ENCODE results near the gene TTC39A. TPM values are rescaled to one million over a fixed set of nuclear protein-coding genes. Genes with fewer than 3 reads are reported as not detected.

TTC39A gene
- total and polyA plus RNA-seq, 2 donors (not counting 1 experiment from before 2014, with no cell fraction given), result 0.28 to 1.5 TPM

DNA sequence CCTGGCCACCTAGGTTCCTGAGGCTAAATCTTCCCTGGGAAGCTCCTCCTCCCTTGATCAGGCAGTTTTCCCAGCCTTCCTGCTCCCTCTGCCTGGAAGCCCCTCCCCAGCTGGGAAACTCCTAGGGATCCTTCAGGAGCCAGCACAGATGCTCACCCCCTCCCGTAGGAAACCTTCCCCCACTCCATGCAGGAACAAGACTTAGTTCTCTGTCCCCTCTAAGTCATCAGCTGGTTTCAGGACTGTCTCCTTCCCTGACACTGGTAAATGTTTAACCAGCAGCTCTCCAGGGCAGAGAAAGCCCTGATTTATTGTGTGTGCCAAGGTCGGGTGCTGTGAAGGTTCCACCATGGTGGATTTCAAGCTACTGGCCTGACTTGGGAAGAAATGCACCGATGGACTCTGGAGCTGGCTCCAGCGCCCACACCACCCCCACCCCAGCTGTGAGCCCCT, 25.0 kb downstream of the TTC39A start:
- Histone ChIP-seq H3K4me2 (ENCODE audit: extremely low read depth, insufficient read depth, low read length) (no peak overlapping the region), H2AFZ (ENCODE audit: low read length) (no peak overlapping the region), H3K27ac (ENCODE audit: insufficient read depth, low read length) (no peak overlapping the region), H3K36me3 (ENCODE audit: control insufficient read depth, insufficient read depth, low read length) (no peaks in the 10 kb centered on the region), H4K20me1 (ENCODE audit: control insufficient read depth, extremely low read depth, insufficient read depth, low read length) (no peaks in the 10 kb centered on the region), H3K79me2 (ENCODE audit: control insufficient read depth, insufficient read depth, low read length) (no peaks in the 10 kb centered on the region), H3K27me3 (ENCODE audit: control insufficient read depth, insufficient read depth, low read length) (no peaks in the 10 kb centered on the region), H3K4me3 (replicated peaks in 1 of 4; ENCODE audit: control extremely low read depth in 1 of 4, insufficient read depth in 1 of 4, low read depth in 3 of 4, low read length in 4 of 4) (no peak overlapping the region), H3K9ac (ENCODE audit: insufficient read depth, low read length) (no peak overlapping the region), H3K4me1 (ENCODE audit: control insufficient read depth, extremely low read depth, insufficient read depth, low read length) (no peaks in the 10 kb centered on the region), H3K9me3 (ENCODE audit: control insufficient read depth, insufficient read depth, low read depth, low read length) (no peaks in the 10 kb centered on the region)
- DNase-seq (ENCODE audit: low read depth in 2 of 2), result no peak
- TF ChIP-seq, protein P1, sequence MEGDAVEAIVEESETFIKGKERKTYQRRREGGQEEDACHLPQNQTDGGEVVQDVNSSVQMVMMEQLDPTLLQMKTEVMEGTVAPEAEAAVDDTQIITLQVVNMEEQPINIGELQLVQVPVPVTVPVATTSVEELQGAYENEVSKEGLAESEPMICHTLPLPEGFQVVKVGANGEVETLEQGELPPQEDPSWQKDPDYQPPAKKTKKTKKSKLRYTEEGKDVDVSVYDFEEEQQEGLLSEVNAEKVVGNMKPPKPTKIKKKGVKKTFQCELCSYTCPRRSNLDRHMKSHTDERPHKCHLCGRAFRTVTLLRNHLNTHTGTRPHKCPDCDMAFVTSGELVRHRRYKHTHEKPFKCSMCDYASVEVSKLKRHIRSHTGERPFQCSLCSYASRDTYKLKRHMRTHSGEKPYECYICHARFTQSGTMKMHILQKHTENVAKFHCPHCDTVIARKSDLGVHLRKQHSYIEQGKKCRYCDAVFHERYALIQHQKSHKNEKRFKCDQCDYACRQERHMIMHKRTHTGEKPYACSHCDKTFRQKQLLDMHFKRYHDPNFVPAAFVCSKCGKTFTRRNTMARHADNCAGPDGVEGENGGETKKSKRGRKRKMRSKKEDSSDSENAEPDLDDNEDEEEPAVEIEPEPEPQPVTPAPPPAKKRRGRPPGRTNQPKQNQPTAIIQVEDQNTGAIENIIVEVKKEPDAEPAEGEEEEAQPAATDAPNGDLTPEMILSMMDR (conservative IDR thresholded peaks at IDR 0.05 in 1 of 2, IDR thresholded peaks at IDR 0.05 in 1 of 2; ENCODE audit: low read depth in 1 of 2, low read length in 2 of 2), result no peak
- no peak for TF ChIP-seq EZH2 (IDR thresholded peaks at IDR 0.05; ENCODE audit: low read length, missing control alignments)

GRCh38 chr1:51304360-51304759, 26.0 kb downstream of the TTC39A start:
- Histone ChIP-seq H3K27me3 (ENCODE audit: control insufficient read depth, insufficient read depth, low read length) (no peaks in the 10 kb centered on the region), H3K4me3 (replicated peaks in 1 of 4; ENCODE audit: control extremely low read depth in 1 of 4, insufficient read depth in 1 of 4, low read depth in 3 of 4, low read length in 4 of 4) (no peak overlapping the region), H3K36me3 (ENCODE audit: control insufficient read depth, insufficient read depth, low read length) (no peaks in the 10 kb centered on the region), H3K4me2 (ENCODE audit: extremely low read depth, insufficient read depth, low read length) (no peak overlapping the region), H3K79me2 (ENCODE audit: control insufficient read depth, insufficient read depth, low read length) (no peaks in the 10 kb centered on the region), H3K9ac (ENCODE audit: insufficient read depth, low read length) (no peak overlapping the region), H4K20me1 (ENCODE audit: control insufficient read depth, extremely low read depth, insufficient read depth, low read length) (no peaks in the 10 kb centered on the region), H3K4me1 (ENCODE audit: control insufficient read depth, extremely low read depth, insufficient read depth, low read length) (no peaks in the 10 kb centered on the region), H3K9me3 (ENCODE audit: control insufficient read depth, insufficient read depth, low read depth, low read length) (no peaks in the 10 kb centered on the region), H3K27ac (ENCODE audit: insufficient read depth, low read length) (no peak overlapping the region), H2AFZ (ENCODE audit: low read length) (no peak overlapping the region)
- DNase-seq (ENCODE audit: low read depth in 2 of 2), result no peak
- TF ChIP-seq, protein P1 (conservative IDR thresholded peaks at IDR 0.05 in 1 of 2, IDR thresholded peaks at IDR 0.05 in 1 of 2; ENCODE audit: low read depth in 1 of 2, low read length in 2 of 2), result no peak
- no peak for TF ChIP-seq EZH2 (IDR thresholded peaks at IDR 0.05; ENCODE audit: low read length, missing control alignments)

DNA sequence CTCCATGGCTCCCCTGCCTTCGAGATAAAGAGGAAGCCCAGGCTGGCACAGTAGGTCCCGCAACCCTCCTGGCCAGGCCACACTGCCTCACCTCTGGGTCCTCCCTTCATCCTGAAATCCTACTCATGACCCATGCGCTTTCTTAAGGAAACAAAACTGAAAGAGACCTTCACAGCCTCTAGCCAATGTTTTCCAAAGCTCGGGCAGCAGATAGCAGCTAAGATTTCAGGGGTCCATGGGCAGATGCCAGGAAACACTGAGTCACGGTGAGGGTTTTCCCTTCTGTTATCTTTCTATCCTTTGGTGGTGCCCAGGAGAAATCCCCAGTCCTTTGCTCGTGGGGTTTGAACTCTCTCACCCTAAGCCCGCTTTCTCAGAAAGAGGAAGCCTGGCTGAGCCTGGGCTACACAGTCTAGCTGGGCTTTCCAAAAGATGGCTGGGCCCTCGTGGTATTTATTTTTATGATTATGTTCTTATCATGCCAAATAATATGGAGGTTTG, 26.6 kb downstream of the TTC39A start:
- no peak overlapping the region for H3K4me3 ChIP-seq (replicated peaks in 1 of 4; ENCODE audit: control extremely low read depth in 1 of 4, insufficient read depth in 1 of 4, low read depth in 3 of 4, low read length in 4 of 4)
- H3K27me3 ChIP-seq (ENCODE audit: control insufficient read depth, insufficient read depth, low read length), result no peaks in the 10 kb centered on the region
- H3K9ac ChIP-seq (ENCODE audit: insufficient read depth, low read length), result no peak overlapping the region
- H3K36me3 ChIP-seq (ENCODE audit: control insufficient read depth, insufficient read depth, low read length), result no peaks in the 10 kb centered on the region
- H3K4me1 ChIP-seq (ENCODE audit: control insufficient read depth, extremely low read depth, insufficient read depth, low read length), result no peaks in the 10 kb centered on the region
- no peak overlapping the region for H3K4me2 ChIP-seq (ENCODE audit: extremely low read depth, insufficient read depth, low read length)
- peak in 1 of 2 donors; percentile 56 for DNase-seq (ENCODE audit: low read depth in 2 of 2)
- no peaks in the 10 kb centered on the region for H4K20me1 ChIP-seq (ENCODE audit: control insufficient read depth, extremely low read depth, insufficient read depth, low read length)
- no peak overlapping the region for H3K27ac ChIP-seq (ENCODE audit: insufficient read depth, low read length)
- H3K9me3 ChIP-seq (ENCODE audit: control insufficient read depth, insufficient read depth, low read depth, low read length), result no peaks in the 10 kb centered on the region
- H3K79me2 ChIP-seq (ENCODE audit: control insufficient read depth, insufficient read depth, low read length), result no peaks in the 10 kb centered on the region
- peak overlapping the region; percentile 36 for H2AFZ ChIP-seq (ENCODE audit: low read length)
- TF ChIP-seq, protein P1 (conservative IDR thresholded peaks at IDR 0.05 in 1 of 2, IDR thresholded peaks at IDR 0.05 in 1 of 2; ENCODE audit: low read depth in 1 of 2, low read length in 2 of 2), result no peak
